Loucy (cell line): ENCODE data around the gene ELMO1.

ENCODE experiments used
- EZH2phosphoT487 ChIP-seq: fragments of 200-600 bp; IDR thresholded peaks from 2 replicates; pipeline ENCODE4 v1.6.1; 2018; ENCODE audit warnings: antibody characterized with exemption, mild to moderate bottlenecking, moderate library complexity, borderline replicate concordance
- TF ChIP-seq, protein P1 (sequence below): fragments of 200-600 bp; sonication (generic); conservative IDR thresholded peaks from 2 replicates; pipeline ENCODE4 v1.5.1; 2014; ENCODE audit warnings: mild to moderate bottlenecking, antibody characterized with exemption, low read length

DNA sequence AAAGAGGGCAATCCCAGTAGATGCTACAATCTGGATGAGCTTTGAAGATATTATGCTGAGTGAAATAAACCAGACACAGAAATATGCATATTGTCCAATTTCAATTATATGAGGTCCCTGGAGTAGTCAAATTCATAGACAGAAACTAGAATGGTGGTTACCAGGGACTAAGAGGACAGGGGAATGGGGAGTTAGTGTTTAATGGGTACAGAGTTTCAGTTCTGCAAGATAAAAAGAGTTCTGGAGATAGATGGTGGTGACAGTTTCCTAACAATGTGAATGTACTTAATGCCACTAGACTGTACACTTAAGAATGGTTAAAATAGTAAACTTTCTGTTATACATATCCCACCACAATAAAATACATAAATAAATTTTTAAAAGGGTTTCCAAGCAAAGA is 236.6 kb downstream of the ELMO1 start:
- TF ChIP-seq, protein P1, sequence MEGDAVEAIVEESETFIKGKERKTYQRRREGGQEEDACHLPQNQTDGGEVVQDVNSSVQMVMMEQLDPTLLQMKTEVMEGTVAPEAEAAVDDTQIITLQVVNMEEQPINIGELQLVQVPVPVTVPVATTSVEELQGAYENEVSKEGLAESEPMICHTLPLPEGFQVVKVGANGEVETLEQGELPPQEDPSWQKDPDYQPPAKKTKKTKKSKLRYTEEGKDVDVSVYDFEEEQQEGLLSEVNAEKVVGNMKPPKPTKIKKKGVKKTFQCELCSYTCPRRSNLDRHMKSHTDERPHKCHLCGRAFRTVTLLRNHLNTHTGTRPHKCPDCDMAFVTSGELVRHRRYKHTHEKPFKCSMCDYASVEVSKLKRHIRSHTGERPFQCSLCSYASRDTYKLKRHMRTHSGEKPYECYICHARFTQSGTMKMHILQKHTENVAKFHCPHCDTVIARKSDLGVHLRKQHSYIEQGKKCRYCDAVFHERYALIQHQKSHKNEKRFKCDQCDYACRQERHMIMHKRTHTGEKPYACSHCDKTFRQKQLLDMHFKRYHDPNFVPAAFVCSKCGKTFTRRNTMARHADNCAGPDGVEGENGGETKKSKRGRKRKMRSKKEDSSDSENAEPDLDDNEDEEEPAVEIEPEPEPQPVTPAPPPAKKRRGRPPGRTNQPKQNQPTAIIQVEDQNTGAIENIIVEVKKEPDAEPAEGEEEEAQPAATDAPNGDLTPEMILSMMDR = no peak
- no peak for TF ChIP-seq EZH2phosphoT487
